Right hindlimb (tissue), 1 donor: Measurements from ENCODE around the gene PRKN.
"Not testable (repeated sequence)": the region's sequence is repeated elsewhere in the genome, so short reads cannot be mapped to it uniquely, and the experiment has no call there.

Experiments
- DNase-seq: peaks from one replicate; pipeline ENCODE4 v3.0.0-alpha.2; 2018

Gene PRKN

GRCh38 chr6:161315246-161315917 lies 1412.2 kb downstream of the PRKN start:
- not testable (repeated sequence) for DNase-seq

GRCh38 chr6:161314541-161315245 lies 1412.9 kb downstream of the PRKN start:
- DNase-seq: not testable (repeated sequence)

GRCh38 chr6:161313940-161314509 lies 1413.5 kb downstream of the PRKN start:
- DNase-seq: no peak

- DNase-seq: not testable (repeated sequence)
Observed at GRCh38 chr6:161313475-161313874, 1414.1 kb downstream of the PRKN start.

GRCh38 chr6:161309774-161310173 lies 1417.8 kb downstream of the PRKN start:
- not testable (repeated sequence) for DNase-seq

GRCh38 chr6:161308075-161308655 lies 1419.4 kb downstream of the PRKN start:
- no peak for DNase-seq

- no peak for DNase-seq
Observed at GRCh38 chr6:161305860-161306259, 1421.7 kb downstream of the PRKN start.

GRCh38 chr6:161303628-161304340 lies 1423.8 kb downstream of the PRKN start:
- no peak for DNase-seq

GRCh38 chr6:161302949-161303348 lies 1424.6 kb downstream of the PRKN start:
- DNase-seq: no peak

GRCh38 chr6:161301338-161301737 lies 1426.2 kb downstream of the PRKN start:
- no peak for DNase-seq

GRCh38 chr6:161300823-161301222 lies 1426.7 kb downstream of the PRKN start:
- no peak for DNase-seq

GRCh38 chr6:161299726-161300125 lies 1427.8 kb downstream of the PRKN start:
- no peak for DNase-seq
